KMS-11 (cell line): ENCODE data around the gene RXRA.

Experiments
- H2AFZ ChIP-seq: fragments of 200-600 bp; sonication (generic); 2 replicates; pipeline ENCODE4 v1.6.1; 2016; ENCODE audit warnings: antibody characterized with exemption, mixed run types, low read depth
- H3K27ac ChIP-seq: fragments of 200-600 bp; sonication (generic); 2 replicates; pipeline ENCODE4 v1.6.1; 2016; ENCODE audit warnings: mild to moderate bottlenecking, mixed run types
- H3K27me3 ChIP-seq: fragments of 200-600 bp; sonication (generic); 2 replicates; pipeline ENCODE4 v1.6.1; 2017; ENCODE audit warnings: mild to moderate bottlenecking, low read depth, mixed run types, moderate library complexity; ENCODE audit not compliant: insufficient read depth
- H3K36me3 ChIP-seq: fragments of 200-600 bp; sonication (generic); 2 replicates; pipeline ENCODE4 v1.6.1; 2017; ENCODE audit warnings: mild to moderate bottlenecking, mixed run types; ENCODE audit not compliant: insufficient read depth
- H3K4me1 ChIP-seq: fragments of 200-600 bp; sonication (generic); 2 replicates; pipeline ENCODE4 v1.6.1; 2016; ENCODE audit warnings: mild to moderate bottlenecking, low read depth, mixed run types; ENCODE audit not compliant: poor library complexity, severe bottlenecking
- H3K4me2 ChIP-seq: fragments of 200-600 bp; sonication (generic); 2 replicates; pipeline ENCODE4 v1.7.0; 2016; ENCODE audit warnings: mild to moderate bottlenecking, mixed run types
- H3K4me3 ChIP-seq: fragments of 200-600 bp; sonication (generic); IDR thresholded peaks from 2 replicates; pipeline ENCODE4 v1.6.1; 2017; ENCODE audit warnings: low read depth, low read length, mixed read lengths; ENCODE audit not compliant: insufficient read depth
- H3K79me2 ChIP-seq: fragments of 200-600 bp; sonication (generic); 2 replicates; pipeline ENCODE4 v1.6.1; 2016; ENCODE audit warnings: low read depth, mixed run types; ENCODE audit not compliant: insufficient read depth
- H3K9ac ChIP-seq: fragments of 200-600 bp; sonication (generic); 2 replicates; pipeline ENCODE4 v1.6.1; 2016; ENCODE audit warnings: mild to moderate bottlenecking, mixed run types
- H4K20me1 ChIP-seq: fragments of 200-600 bp; sonication (generic); 2 replicates; pipeline ENCODE4 v1.6.1; 2016; ENCODE audit warnings: mild to moderate bottlenecking, mixed run types; ENCODE audit not compliant: insufficient read depth
- TF ChIP-seq, protein P1 (sequence below): fragments of 200-600 bp; sonication (generic); conservative IDR thresholded peaks from 2 replicates; pipeline ENCODE4 v1.6.1; 2017; ENCODE audit warnings: low read depth, mild to moderate bottlenecking, antibody characterized with exemption, low read length, moderate library complexity, mixed read lengths

Gene RXRA

DNA sequence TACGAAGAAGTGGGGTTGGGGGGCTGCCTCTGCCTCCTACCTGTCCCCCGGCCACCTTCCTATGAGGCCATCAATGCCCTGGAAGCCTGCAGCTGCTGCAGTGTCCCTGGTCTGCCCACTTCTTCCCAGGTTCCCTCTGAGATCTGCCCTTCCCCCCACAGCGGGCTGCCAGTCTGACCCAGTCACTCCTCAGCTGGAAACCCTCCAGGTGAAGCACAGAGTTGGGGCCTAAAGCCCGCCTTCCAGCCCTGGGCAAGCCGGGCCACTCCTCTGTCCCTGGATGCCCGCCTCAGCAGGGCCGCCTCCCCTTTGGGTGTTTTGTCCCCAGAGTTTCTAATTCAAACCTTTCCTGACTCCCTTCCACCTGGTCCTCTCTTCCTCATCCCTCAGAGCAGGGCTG is 137.0 kb downstream of the RXRA start:
- TF ChIP-seq, protein P1, sequence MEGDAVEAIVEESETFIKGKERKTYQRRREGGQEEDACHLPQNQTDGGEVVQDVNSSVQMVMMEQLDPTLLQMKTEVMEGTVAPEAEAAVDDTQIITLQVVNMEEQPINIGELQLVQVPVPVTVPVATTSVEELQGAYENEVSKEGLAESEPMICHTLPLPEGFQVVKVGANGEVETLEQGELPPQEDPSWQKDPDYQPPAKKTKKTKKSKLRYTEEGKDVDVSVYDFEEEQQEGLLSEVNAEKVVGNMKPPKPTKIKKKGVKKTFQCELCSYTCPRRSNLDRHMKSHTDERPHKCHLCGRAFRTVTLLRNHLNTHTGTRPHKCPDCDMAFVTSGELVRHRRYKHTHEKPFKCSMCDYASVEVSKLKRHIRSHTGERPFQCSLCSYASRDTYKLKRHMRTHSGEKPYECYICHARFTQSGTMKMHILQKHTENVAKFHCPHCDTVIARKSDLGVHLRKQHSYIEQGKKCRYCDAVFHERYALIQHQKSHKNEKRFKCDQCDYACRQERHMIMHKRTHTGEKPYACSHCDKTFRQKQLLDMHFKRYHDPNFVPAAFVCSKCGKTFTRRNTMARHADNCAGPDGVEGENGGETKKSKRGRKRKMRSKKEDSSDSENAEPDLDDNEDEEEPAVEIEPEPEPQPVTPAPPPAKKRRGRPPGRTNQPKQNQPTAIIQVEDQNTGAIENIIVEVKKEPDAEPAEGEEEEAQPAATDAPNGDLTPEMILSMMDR = no peak
- Histone ChIP-seq H3K9ac (no peak overlapping the region), H3K4me1 (no peaks in the 10 kb centered on the region), H4K20me1 (no peaks in the 10 kb centered on the region), H3K79me2 (no peaks in the 10 kb centered on the region), H2AFZ (no peak overlapping the region), H3K27ac (no peak overlapping the region), H3K27me3 (peaks cover 54% of the 10 kb centered on the region; the same call in 1 of the 2 replicates), H3K4me3 (no peak overlapping the region), H3K36me3 (no peaks in the 10 kb centered on the region), H3K4me2 (no peak overlapping the region)

DNA sequence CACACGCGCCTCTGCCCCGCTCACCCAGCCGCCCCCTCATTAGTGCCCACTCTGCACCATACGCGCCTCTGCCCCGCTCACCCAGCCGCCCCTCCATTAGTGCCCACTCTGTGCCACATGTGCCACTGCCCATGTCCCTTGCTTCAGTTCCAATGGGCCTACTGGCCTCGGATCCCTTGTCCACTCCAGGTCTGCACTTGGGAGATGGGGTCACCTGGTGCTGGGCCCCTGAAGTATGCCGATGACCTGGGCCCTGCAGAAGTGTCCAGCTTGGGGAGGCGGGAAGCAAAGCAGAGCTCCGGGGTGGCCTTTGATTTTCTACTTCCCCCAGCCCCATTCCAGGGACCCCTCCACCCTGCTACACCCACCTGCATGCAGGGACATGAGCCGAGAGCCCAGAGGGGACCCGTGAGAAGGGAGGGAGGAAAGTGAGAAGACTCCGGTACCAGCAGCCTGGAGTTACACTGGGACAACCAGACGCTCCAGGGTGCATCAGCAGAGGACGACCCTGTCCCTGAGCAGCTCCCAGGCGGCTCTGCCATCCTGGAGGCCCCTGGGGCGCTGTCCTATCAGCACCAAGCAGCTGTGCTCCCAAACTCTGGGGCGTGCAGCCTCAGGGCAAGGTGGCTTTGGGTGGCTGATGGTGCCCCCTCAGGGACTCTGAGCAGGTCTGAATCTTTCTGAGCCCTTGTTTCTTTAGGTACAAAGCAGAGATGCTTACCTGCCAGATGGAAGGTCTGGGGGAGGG is 140.8 kb downstream of the RXRA start:
- TF ChIP-seq, protein P1 = no peak
- no peaks in the 10 kb centered on the region for H4K20me1 ChIP-seq
- H3K4me1 ChIP-seq = no peaks in the 10 kb centered on the region
- H3K9ac ChIP-seq = no peak overlapping the region
- H3K4me2 ChIP-seq = no peak overlapping the region
- H3K27me3 ChIP-seq = peaks cover 44% of the 10 kb centered on the region; the same call in 1 of the 2 replicates
- no peak overlapping the region for H3K27ac ChIP-seq
- H3K4me3 ChIP-seq = no peak overlapping the region
- no peak overlapping the region for H2AFZ ChIP-seq
- no peaks in the 10 kb centered on the region for H3K36me3 ChIP-seq
- H3K79me2 ChIP-seq = no peaks in the 10 kb centered on the region

DNA sequence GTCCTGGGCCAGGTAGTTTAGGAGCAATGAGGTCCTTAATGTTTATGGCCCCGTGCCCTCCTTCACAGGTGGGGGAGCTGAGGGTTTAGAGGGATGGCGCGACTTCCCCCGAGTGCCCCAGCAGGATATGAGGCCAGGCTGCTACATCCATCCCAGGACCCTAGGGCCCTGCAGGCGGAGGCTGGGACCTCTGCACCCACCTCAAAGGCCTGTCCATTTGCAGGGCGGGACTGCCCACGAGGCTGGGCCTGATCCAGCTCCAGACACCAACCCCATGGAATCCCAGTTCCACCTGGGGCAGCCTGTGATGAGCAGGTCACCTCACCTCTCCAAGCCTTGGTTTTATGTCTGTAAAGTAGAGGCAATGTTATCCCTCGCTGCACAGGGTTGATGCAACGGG is 142.1 kb downstream of the RXRA start:
- TF ChIP-seq, protein P1 = no peak
- H3K27me3 ChIP-seq = peaks cover 38% of the 10 kb centered on the region; the same call in 1 of the 2 replicates
- H3K4me3 ChIP-seq = no peak overlapping the region
- H3K4me2 ChIP-seq = no peak overlapping the region
- no peak overlapping the region for H2AFZ ChIP-seq
- H3K79me2 ChIP-seq = no peaks in the 10 kb centered on the region
- H3K27ac ChIP-seq = no peak overlapping the region
- no peaks in the 10 kb centered on the region for H3K4me1 ChIP-seq
- no peaks in the 10 kb centered on the region for H4K20me1 ChIP-seq
- H3K9ac ChIP-seq = no peak overlapping the region
- no peaks in the 10 kb centered on the region for H3K36me3 ChIP-seq

DNA sequence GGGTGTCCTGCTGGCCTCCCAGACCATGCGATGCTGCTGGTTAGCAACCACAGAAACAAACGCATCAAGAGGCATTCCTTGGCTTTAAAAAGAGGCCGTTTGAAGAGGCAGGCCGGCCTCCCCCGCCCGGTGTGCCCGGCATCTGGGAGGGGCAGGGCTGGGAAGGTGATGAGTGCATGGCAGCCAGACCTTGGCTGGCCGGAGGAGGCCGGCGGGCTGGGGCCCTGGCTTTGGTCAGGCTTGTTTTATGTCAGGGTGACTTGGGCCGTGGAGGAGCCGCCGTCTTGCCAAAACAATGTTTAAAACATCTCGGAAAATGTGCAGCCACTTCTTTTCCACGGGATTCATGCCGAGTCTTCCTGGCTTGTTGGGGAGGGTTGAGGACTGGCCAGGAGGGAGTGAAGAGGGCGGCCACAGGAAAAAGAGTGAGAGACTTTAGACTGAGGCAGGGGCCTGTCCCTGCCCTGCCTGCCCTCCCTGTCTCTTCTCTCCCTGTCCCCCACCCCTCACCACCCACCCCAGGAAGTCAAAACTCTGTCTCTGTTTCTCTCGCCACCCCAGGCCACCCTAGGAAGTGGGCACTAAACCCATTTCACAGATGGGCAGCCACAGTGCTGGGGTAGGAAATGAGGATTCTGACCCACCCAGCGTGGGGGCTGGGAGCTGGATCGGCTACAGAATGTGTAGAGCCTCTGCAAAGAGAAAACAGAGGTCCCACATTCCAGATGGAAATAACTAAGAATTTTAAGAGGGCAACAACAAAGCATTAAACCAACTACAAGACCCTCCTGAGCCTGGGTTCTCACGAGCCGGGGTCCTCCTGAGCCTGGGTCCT is 143.0 kb downstream of the RXRA start:
- H3K36me3 ChIP-seq = no peaks in the 10 kb centered on the region
- no peak overlapping the region for H3K9ac ChIP-seq
- TF ChIP-seq, protein P1 = no peak
- H3K4me1 ChIP-seq = no peaks in the 10 kb centered on the region
- no peak overlapping the region for H3K27ac ChIP-seq
- H3K79me2 ChIP-seq = no peaks in the 10 kb centered on the region
- no peak overlapping the region for H2AFZ ChIP-seq
- no peak overlapping the region for H3K4me3 ChIP-seq
- no peak overlapping the region for H3K4me2 ChIP-seq
- H4K20me1 ChIP-seq = no peaks in the 10 kb centered on the region
- peaks cover 34% of the 10 kb centered on the region; the same call in 1 of the 2 replicates for H3K27me3 ChIP-seq
